Measurements from ENCODE around the gene RBM4. TPM values are rescaled to one million over a fixed set of nuclear protein-coding genes. Genes with fewer than 3 reads are reported as not detected.
A peak's percentile ranks its signal among the peaks of the same experiment; 100 is the strongest.

The RBM4 gene
- total RNA-seq, 1 donor from 2014 or later, result 107 TPM

- H3K4me1 ChIP-seq, result peaks cover 38% of the 10 kb centered on the region
- H3K4me3 ChIP-seq, result peak overlapping the region; percentile 85
- H3K27ac ChIP-seq, result peak overlapping the region; percentile 93
- DNase-seq, result no peak
- intact Hi-C loops (cut with DNase I), result no loop called here
- H3K27me3 ChIP-seq (ENCODE audit: low read depth), result no peaks in the 10 kb centered on the region
- H3K36me3 ChIP-seq, result no peaks in the 10 kb centered on the region
- H3K9me3 ChIP-seq, result no peaks in the 10 kb centered on the region
- TF ChIP-seq CTCF (IDR thresholded peaks at IDR 0.05), result no peak
- no peak for ATAC-seq
Observed at GRCh38 chr11:66676931-66677598, 38.6 kb downstream of the RBM4 start.

DNA sequence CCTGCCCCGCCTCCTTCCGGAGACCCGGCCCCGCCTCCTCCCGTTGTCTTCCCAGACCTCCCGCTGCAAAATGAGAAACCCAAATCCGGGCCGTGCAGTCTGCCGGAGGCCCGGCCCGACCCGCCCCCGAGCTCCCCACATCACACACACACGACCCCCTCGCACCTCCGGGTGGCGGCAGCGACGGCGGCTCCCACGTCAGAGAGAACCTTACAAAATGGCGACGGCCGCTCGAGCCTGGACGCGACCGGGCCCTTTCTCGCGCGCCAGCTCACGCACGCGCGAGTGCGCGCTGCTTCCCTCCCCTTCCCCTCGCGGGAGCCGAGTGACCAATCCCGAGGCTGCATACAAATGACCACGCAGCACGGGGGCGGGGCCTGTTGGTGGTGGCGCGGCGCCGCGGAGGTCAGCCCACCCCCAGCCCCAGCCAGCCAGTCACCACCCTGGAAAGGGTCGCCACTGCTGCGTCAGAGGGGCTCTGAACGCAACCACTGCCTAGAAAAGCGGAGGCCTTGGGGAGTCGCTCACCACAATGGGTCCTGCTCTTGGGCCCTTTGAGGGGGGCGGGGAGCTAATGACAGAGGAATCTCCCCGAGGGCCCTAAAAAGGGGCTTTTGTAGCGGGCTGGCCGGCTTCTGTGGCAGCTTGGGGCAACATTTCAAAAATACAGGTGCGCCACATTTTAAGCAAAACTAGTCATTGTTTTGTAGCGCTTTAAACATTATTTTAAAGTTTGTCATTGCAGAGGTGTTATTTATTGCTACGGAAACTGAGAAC, 39.3 kb downstream of the RBM4 start, which contains the start of gene RBM4B:
TSS of gene RBM4B (minus strand) at position 289 of the 777 bp plus-strand sequence. CDS start 808 bp downstream, outside the sequence.
- H3K36me3 ChIP-seq, result no peaks in the 10 kb centered on the region
- intact Hi-C loops (cut with DNase I), result no loop called here
- no peaks in the 10 kb centered on the region for H3K27me3 ChIP-seq (ENCODE audit: low read depth)
- peak within 1 kb of the TSS; percentile 93 for H3K27ac ChIP-seq
- peaks cover 38% of the 10 kb centered on the region for H3K4me1 ChIP-seq
- no peaks in the 10 kb centered on the region for H3K9me3 ChIP-seq
- H3K4me3 ChIP-seq, result peak within 1 kb of the TSS; percentile 85
- DNase-seq (peak; percentile 98), ATAC-seq (peak; percentile 98 to 99)
- TF ChIP-seq CTCF (IDR thresholded peaks at IDR 0.05), result no peak

DNA sequence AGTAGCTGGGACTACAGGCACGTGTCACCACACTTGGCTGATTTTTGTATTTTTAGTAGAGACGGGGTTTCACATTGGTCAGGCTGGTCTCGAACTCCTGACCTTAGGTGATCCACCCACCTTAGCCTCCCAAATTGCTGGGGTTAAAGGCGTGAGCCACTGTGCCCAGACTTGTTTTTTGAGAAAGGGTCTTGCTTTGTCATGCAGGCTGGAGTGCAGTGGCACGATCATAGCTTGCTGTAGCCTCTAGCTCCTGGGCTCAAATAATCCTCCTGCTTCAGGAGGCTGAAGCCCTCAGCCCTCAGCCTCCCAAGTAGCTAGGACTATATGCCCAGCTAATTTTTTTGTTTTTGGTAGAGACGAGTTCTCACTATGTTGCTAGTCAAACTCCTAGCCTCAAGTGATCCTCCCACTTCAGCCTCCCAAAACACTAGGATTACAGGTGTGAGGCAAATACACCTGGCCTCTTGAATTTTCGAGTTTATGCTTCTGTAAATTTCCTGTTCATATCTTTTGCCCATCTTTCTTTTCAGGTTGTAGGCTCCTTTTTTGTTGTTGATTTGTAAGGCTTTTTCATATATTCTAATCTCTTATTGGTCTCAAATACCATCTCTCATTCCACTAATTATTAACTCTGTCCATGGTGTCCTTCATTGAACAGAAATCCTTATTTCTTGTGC, 42.6 kb downstream of the RBM4 start:
- H3K4me1 ChIP-seq, result peaks cover 13% of the 10 kb centered on the region
- no peaks in the 10 kb centered on the region for H3K36me3 ChIP-seq
- H3K27ac ChIP-seq, result no peak overlapping the region
- DNase-seq (no peak), ATAC-seq (no peak)
- intact Hi-C loops (cut with DNase I), result loop anchor here (5.0 kb wide), 1 partner anchor 104 kb away; no protein-coding TSS in a partner anchor
- TF ChIP-seq CTCF (IDR thresholded peaks at IDR 0.05), result no peak
- no peaks in the 10 kb centered on the region for H3K27me3 ChIP-seq (ENCODE audit: low read depth)
- H3K4me3 ChIP-seq, result no peak overlapping the region
- no peaks in the 10 kb centered on the region for H3K9me3 ChIP-seq

DNA sequence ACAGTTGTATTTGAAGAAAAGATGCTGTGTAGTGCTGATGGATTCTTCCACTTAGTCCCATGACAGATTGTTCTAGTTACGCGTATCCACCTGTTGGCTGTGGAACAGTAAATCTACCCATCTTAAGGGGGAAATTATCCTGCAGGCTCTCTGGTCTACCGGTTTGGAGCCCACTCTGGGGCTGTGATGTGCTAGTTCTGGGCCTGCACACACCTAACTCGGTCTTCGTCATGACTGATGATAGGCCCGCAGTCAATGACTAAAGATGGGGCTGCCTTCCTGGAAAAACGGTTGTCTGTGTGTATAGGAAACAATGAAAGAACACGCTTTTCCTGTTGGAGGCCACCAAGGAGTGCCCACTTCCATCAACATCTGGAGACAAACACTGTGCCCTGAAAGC, 45.4 kb downstream of the RBM4 start:
- Histone ChIP-seq H3K4me3 (no peak overlapping the region), H3K4me1 (no peaks in the 10 kb centered on the region), H3K27ac (no peak overlapping the region), H3K36me3 (no peaks in the 10 kb centered on the region), H3K27me3 (ENCODE audit: low read depth) (no peaks in the 10 kb centered on the region), H3K9me3 (no peaks in the 10 kb centered on the region)
- intact Hi-C loops (cut with DNase I), result loop anchor here (5.0 kb wide), 1 partner anchor 107 kb away; no protein-coding TSS in a partner anchor
- no peak for TF ChIP-seq CTCF (IDR thresholded peaks at IDR 0.05)
- ATAC-seq, result no peak
- no peak for DNase-seq

DNA sequence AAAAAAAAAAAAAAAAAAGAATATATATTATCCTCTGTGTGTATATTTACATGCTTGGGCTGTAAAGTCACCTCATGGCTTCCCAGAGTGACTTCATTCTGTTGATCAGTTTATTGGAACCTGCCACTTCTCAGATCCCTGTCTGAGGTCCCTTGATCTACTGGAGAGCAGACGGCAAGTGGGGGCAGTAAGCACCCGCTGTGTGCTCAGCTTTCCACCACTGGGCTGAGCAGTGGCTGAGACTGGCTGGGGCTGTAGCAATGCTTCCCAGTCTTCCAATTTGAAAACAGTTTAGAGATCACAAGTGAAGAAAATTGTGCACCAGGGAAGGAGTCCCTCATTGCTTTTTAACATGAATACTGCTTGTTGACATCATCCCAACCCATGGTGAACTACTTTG, 46.1 kb downstream of the RBM4 start:
- intact Hi-C loops (cut with DNase I), result loop anchor here (5.0 kb wide), 1 partner anchor 107 kb away; no protein-coding TSS in a partner anchor
- Histone ChIP-seq H3K9me3 (no peaks in the 10 kb centered on the region), H3K36me3 (no peaks in the 10 kb centered on the region), H3K4me1 (no peaks in the 10 kb centered on the region), H3K27ac (no peak overlapping the region), H3K27me3 (ENCODE audit: low read depth) (no peaks in the 10 kb centered on the region), H3K4me3 (no peak overlapping the region)
- ATAC-seq (no peak), DNase-seq (no peak)
- no peak for TF ChIP-seq CTCF (IDR thresholded peaks at IDR 0.05)

All from lower lobe of right lung (tissue), 2 donors.